GM18907 (cell line): Measurements from ENCODE around the gene ASPRV1.

Experiments used
- ATAC-seq: cut with Tn5 transposase; IDR thresholded peaks from one replicate; pipeline ENCODE4 v1.9.1; 2021; ENCODE audit warnings: mild to moderate bottlenecking, moderate library complexity; ENCODE audit not compliant: unreplicated experiment

The ASPRV1 gene

DNA sequence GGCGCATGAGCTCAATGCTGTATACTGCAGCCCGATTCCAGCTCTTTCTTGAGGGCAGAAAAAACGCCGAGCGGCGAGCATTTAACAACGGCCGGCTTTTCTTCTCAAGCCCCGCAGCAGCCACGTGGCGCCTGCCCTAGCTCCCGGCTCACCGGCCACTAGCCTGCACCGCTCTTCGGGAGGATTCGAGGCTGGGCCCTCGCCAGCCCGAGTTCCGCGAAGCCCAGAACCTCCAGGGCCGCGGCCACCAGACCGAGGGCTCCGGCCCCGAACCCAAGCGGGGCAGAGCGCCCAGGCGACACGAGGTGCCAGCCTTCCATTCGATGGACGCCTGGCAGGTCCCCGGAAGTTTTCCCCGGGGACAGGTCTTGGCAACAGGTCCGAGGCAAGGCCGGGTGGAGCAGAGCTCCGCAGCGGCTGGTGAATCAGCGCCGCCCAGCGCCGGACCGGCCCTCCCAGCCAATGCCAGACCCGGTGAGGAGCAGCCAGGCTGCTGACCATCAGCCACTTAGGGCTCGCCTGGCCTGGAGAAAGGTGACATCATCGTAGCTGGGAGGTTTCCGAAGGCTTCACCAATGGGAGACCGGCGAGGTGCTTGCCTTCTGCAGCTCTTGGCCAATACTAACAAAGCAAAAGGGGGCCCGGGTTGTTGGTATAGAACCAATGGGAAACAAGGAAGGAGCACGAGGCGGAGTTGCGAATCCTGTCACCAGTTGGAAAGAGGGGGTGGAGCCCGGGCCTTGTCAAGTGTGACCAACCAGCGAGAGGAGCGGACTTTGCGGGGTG is 47.1 kb downstream of the ASPRV1 start:
- peak; percentile 91 for ATAC-seq

DNA sequence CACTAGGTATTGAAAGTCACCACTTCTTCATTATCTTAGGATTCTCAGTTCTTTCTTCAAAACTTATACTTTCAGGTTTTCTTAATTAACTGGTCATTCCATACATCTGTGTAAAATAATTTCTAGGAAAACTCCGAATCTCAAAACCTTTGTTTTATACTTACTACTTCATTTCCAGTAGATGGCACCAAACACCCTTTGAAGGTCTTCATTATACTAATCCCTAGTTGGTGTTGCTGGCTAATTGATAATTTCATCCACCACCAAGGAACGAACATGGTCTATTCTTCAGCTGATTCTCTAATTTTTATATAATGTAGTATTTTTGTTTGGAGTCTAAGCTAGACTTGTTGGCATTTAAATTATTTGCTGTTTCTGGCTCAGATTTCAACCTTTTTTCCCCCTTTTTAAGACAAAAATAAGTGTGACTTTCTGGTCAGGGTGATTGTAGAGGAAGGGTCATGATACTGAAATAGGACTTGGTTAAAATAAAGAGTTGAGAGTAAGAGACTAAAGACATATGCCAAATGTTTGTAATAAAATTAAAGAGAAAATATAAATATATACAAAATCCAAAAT is 49.4 kb downstream of the ASPRV1 start:
- ATAC-seq, result no peak
